IMR-90 (cell line): ENCODE measurements around the gene SRCIN1. TPM values are rescaled to one million over a fixed set of nuclear protein-coding genes. Genes with fewer than 3 reads are reported as not detected.

Experiments
- BHLHE40 ChIP-seq: fragments of 150-350 bp; IDR thresholded peaks from 2 replicates; pipeline ENCODE4 v1.6.1; 2016; ENCODE audit warnings: mild to moderate bottlenecking, low read depth, low read length
- CEBPB ChIP-seq: IDR thresholded peaks from 2 replicates; pipeline ENCODE4 v1.6.1; 2012; ENCODE audit warnings: low read depth, low read length, improper control_type of control experiment
- MXI1 ChIP-seq: IDR thresholded peaks from 2 replicates; pipeline ENCODE4 v1.6.1; 2012; ENCODE audit warnings: low read depth, mild to moderate bottlenecking, low read length, moderate library complexity, borderline replicate concordance
- NFE2L2 ChIP-seq: fragments of 150-350 bp; IDR thresholded peaks from 2 replicates; pipeline ENCODE4 v1.6.1; 2016; ENCODE audit warnings: low read depth, mild to moderate bottlenecking, low read length
- POLR2A ChIP-seq: IDR thresholded peaks from 2 replicates; pipeline ENCODE4 v1.6.1; 2012; ENCODE audit warnings: mild to moderate bottlenecking, low read depth, low read length
- RAD21 ChIP-seq: IDR thresholded peaks from 2 replicates; pipeline ENCODE4 v1.6.1; 2012; ENCODE audit warnings: low read length, improper control_type of control experiment
- RFX5 ChIP-seq: IDR thresholded peaks from 2 replicates; pipeline ENCODE4 v1.8.0; 2012; ENCODE audit warnings: low read depth, mild to moderate bottlenecking, low read length, moderate library complexity
- SMC3 ChIP-seq: fragments of 150-350 bp; IDR thresholded peaks from 2 replicates; pipeline ENCODE4 v1.6.1; 2016; ENCODE audit warnings: low read depth, mild to moderate bottlenecking, antibody characterized with exemption, low read length, moderate library complexity
- polyA plus RNA-seq, 3 experiments: library from polyadenylated mRNA; depleted of rRNA; stranded (reverse); fragments of >200 nt; gene quantifications; 2 replicates each; pipeline ENCODE4 v1.2.3, GENCODE V29; 2012; ENCODE audit warnings: low replicate concordance in 1 of 3
- total RNA-seq: library from RNA; depleted of rRNA; stranded (reverse); fragments of >200 nt; gene quantifications from 2 replicates; pipeline ENCODE4 v1.2.3, GENCODE V29; 2012

Gene SRCIN1
- total and polyA plus RNA-seq, 2 of the 4 experiments (the other 2 are of a cell fraction), result not detected

GRCh38 chr17:38554430-38555350, 51.1 kb downstream of the SRCIN1 start (continued):
- no peak for TF ChIP-seq BHLHE40
- TF ChIP-seq SMC3, result no peak
- TF ChIP-seq RFX5, result no peak
- no peak for TF ChIP-seq MXI1
- TF ChIP-seq CEBPB, result no peak
- TF ChIP-seq POLR2A, result no peak
- no peak for TF ChIP-seq RAD21
- no peak for TF ChIP-seq NFE2L2
